ENCODE data around the gene IL1B. TPM values are rescaled to one million over a fixed set of nuclear protein-coding genes. Genes with fewer than 3 reads are reported as not detected.
A peak's percentile ranks its signal among the peaks of the same experiment; 100 is the strongest.

The IL1B gene
- total and polyA plus RNA-seq, 2 of the 8 experiments (the other 6 are each of a cell fraction or from before 2014, with no cell fraction given), result not detected

DNA sequence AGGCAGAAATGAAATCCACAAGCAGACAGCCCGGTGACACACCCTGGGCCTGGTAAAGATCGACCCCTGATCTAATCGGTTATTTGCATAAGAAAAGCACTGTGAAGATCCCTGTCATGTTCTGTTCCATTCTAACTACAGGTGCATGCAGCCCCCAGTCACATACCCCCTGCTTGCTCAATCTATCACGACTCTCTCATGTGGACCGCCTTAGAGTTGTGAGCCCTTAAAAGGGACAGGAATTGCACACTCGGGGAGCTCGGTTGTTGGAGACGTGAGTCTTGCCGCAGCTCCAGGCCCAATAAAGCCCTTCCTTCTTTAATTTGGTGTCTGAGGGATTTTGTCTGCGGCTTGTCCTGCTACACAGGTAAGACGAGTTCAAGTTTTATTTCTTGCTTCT, 13.4 kb upstream of the IL1B start:
- H4K20me1 ChIP-seq (replicated peaks in 1 of 2; ENCODE audit: control insufficient read depth in 1 of 2, insufficient read depth in 2 of 2, low read length in 2 of 2), result no peaks in the 10 kb centered on the region
- H4K91ac ChIP-seq (replicated peaks; ENCODE audit: insufficient read length, low read length), result no peak overlapping the region
- H3K18ac ChIP-seq (ENCODE audit: extremely low read depth, low read length), result peak overlapping the region; percentile 42; the same call in 1 of the 2 replicates
- H3K4me3 ChIP-seq (ENCODE audit: extremely low read depth in 1 of 4, insufficient read depth in 2 of 4, low read depth in 3 of 4, low read length in 4 of 4), result peak overlapping the region in 1 of 4 experiments; percentile 39; a peak in 1 of 8 replicates
- H4K5ac ChIP-seq (ENCODE audit: insufficient read length, low read depth, low read length), result no peak overlapping the region
- no peaks in the 10 kb centered on the region for H3K23me2 ChIP-seq (ENCODE audit: low read depth, low read length)
- H3K4me2 ChIP-seq (ENCODE audit: insufficient read depth in 1 of 2, low read depth in 2 of 2, low read length in 2 of 2), result peak overlapping the region; percentile 22 to 46; a peak in 3 of 4 replicates
- H2AK5ac ChIP-seq (ENCODE audit: low read depth, low read length), result 0 out of 2 replicates have a peak overlapping the region, but pooled peaks have one; percentile 24
- H3K36me3 ChIP-seq (ENCODE audit: control insufficient read depth in 2 of 4, insufficient read depth in 4 of 4, low read length in 3 of 4), result 0 out of 8 replicates have a peak, but pooled peaks cover 0 to 2% (median 0%) of the 10 kb centered on the region in 4 experiments
- peak overlapping the region; percentile 83 for H3K14ac ChIP-seq (ENCODE audit: insufficient read length)
- FAIRE-seq (peak; percentile 62), DNase-seq (ENCODE audit: low read depth in 1 of 2, low spot score in 2 of 2) (no peak)
- H3K27ac ChIP-seq (ENCODE audit: low read depth, low read length), result no peak overlapping the region; the same call in 1 of the 2 replicates
- 69% methylated on average over 11 of the region's 11 CpGs; no CpG with 5 or more reads in 1 of the 2 experiments for WGBS, 2 experiments (ENCODE audit: extremely low coverage in 1 of 2, insufficient coverage in 1 of 2, insufficient read length in 1 of 2, insufficient replicate concordance in 2 of 2, low coverage in 1 of 2, low lambda C conversion rate in 2 of 2, missing lambda C conversion rate in 1 of 2)
- no peak overlapping the region for H3K56ac ChIP-seq (replicated peaks; ENCODE audit: insufficient read length, low read depth, low read length)
- no peaks in the 10 kb centered on the region; a peak in 1 of 4 replicates for H3K79me2 ChIP-seq (ENCODE audit: control insufficient read depth in 1 of 2, insufficient read depth in 2 of 2, low read length in 2 of 2)
- H2BK5ac ChIP-seq (ENCODE audit: low read depth, low read length), result peak overlapping the region; percentile 88; the same call in 1 of the 2 replicates
- CTCF ChIA-PET (ENCODE audit: partially characterized antibody), result interaction anchor here (0.6 to 2.6 kb wide), 4 partner anchors 16 to 258 kb away, joined by 3 to 7 read pairs (median 4); no protein-coding TSS in a partner anchor
- peak overlapping the region; percentile 90; the same call in 1 of the 2 replicates for H2BK12ac ChIP-seq (ENCODE audit: low read depth, low read length)
- H3K79me1 ChIP-seq (ENCODE audit: low read depth, low read length), result no peaks in the 10 kb centered on the region
- no peak overlapping the region for H2AFZ ChIP-seq (ENCODE audit: low read length)
- H4K8ac ChIP-seq (ENCODE audit: extremely low read depth, insufficient read depth, low read length), result no peak overlapping the region
- no peaks in the 10 kb centered on the region for H3K27me3 ChIP-seq (replicated peaks in 1 of 4; ENCODE audit: control insufficient read depth in 3 of 4, extremely low read depth in 1 of 4, insufficient read depth in 3 of 4, low read length in 3 of 4)
- H2BK15ac ChIP-seq (ENCODE audit: low read length), result no peak overlapping the region
- POLR2A ChIA-PET (ENCODE audit: partially characterized antibody), result interaction anchor here (0.6 kb wide), 1 partner anchor 15 kb away, joined by 4 read pairs; no protein-coding TSS in a partner anchor
- H2BK120ac ChIP-seq (replicated peaks; ENCODE audit: low read depth, low read length), result peak overlapping the region; percentile 82
- H3K4ac ChIP-seq (replicated peaks; ENCODE audit: insufficient read length, low read depth, low read length), result no peak overlapping the region
- H2BK20ac ChIP-seq (ENCODE audit: low read length), result peak overlapping the region; percentile 93
- H3K23ac ChIP-seq (ENCODE audit: insufficient read length), result no peak overlapping the region
- H3K4me1 ChIP-seq (replicated peaks in 1 of 4; ENCODE audit: control insufficient read depth in 3 of 4, insufficient read depth in 4 of 4, low read length in 3 of 4), result peaks cover 3 to 19% (median 15%) of the 10 kb centered on the region in 4 experiments; a peak in 6 of 7 replicates
- 0 out of 2 replicates have a peak, but pooled peaks have one; percentile 7 for TF ChIP-seq CEBPB (IDR thresholded peaks at IDR 0.05; ENCODE audit: low read depth, low read length)
- TF ChIP-seq TCF12 (IDR thresholded peaks at IDR 0.05; ENCODE audit: low read depth, low read length), result 0 out of 2 replicates have a peak, but pooled peaks have one; percentile 27
- TF ChIP-seq ATF2 (IDR thresholded peaks at IDR 0.05; ENCODE audit: low read length), result no peak
- TF ChIP-seq GTF2F1 (IDR thresholded peaks at IDR 0.05; ENCODE audit: borderline replicate concordance, low read depth, low read length), result no peak
- 0 out of 2 replicates have a peak, but pooled peaks have one; percentile 39 for TF ChIP-seq POU5F1 (IDR thresholded peaks at IDR 0.05; ENCODE audit: low read depth, low read length)
- TF ChIP-seq, protein P1, sequence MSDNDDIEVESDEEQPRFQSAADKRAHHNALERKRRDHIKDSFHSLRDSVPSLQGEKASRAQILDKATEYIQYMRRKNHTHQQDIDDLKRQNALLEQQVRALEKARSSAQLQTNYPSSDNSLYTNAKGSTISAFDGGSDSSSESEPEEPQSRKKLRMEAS (IDR thresholded peaks at IDR 0.05), result no peak
- no peak for TF ChIP-seq RFX5 (IDR thresholded peaks at IDR 0.05; ENCODE audit: borderline replicate concordance, low read depth, low read length)
- TF ChIP-seq TAF1 (IDR thresholded peaks at IDR 0.05; ENCODE audit: low read depth, low read length), result no peak
- TF ChIP-seq TBP (IDR thresholded peaks at IDR 0.05; ENCODE audit: low read depth, low read length), result no peak
- H3K9me3 ChIP-seq (ENCODE audit: insufficient read depth in 2 of 2, low read depth in 1 of 2, low read length in 1 of 2), result peaks cover 0 to 7% of the 10 kb centered on the region in 2 experiments; a peak in 2 of 4 replicates
- no peak overlapping the region for H3K9ac ChIP-seq (replicated peaks in 1 of 4; ENCODE audit: extremely low read depth in 1 of 4, low read depth in 3 of 4, low read length in 3 of 4)

All from H1 (cell line).